ENCODE measurements around the gene MYCBPAP. TPM values are rescaled to one million over a fixed set of nuclear protein-coding genes. Genes with fewer than 3 reads are reported as not detected.

MYCBPAP gene
- total and polyA plus RNA-seq, 4 donors: 0.73 to 6.4 (median 2.8) TPM

GRCh38 chr17:50563092-50563511 is 54.9 kb downstream of the MYCBPAP start:
- Histone ChIP-seq H3K4me1 (ENCODE audit: control insufficient read depth in 5 of 5, insufficient read depth in 5 of 5, low read length in 5 of 5) (peaks cover 0 to 70% (median 28%) of the 10 kb centered on the region in 5 donors), H3K36me3 (ENCODE audit: control insufficient read depth in 4 of 4, insufficient read depth in 4 of 4, low read length in 4 of 4) (peaks cover 0 to under 1% (median 0%) of the 10 kb centered on the region in 4 donors), H3K4me3 (no peak overlapping the region), H3K27me3 (ENCODE audit: control insufficient read depth in 3 of 3, insufficient read depth in 3 of 3, low read length in 2 of 3) (peaks cover 0 to 30% (median 6%) of the 10 kb centered on the region in 3 donors), H3K9ac (ENCODE audit: insufficient read depth in 1 of 2, low read length in 2 of 2) (no peak overlapping the region), H3K27ac (ENCODE audit: low read depth in 1 of 2, low read length in 1 of 2) (no peak overlapping the region), H3K9me3 (ENCODE audit: control insufficient read depth in 4 of 4, insufficient read depth in 3 of 4, low read length in 3 of 4) (no peaks in the 10 kb centered on the region)
- WGBS, 2 donors: 60 to 62% methylated on average over 4 of the region's 4 CpGs
- DNase-seq: no peak
- TF ChIP-seq CTCF (IDR thresholded peaks at IDR 0.05; ENCODE audit: control extremely low read depth, extremely low read depth): no peak
- ATAC-seq (ENCODE audit: insufficient read depth, low FRiP score): no peak

GRCh38 chr17:50564916-50565315 is 56.7 kb downstream of the MYCBPAP start:
- Histone ChIP-seq H3K27me3 (ENCODE audit: control insufficient read depth in 3 of 3, insufficient read depth in 3 of 3, low read length in 2 of 3) (peaks cover 0 to 20% (median 6%) of the 10 kb centered on the region in 3 donors), H3K4me3 (no peak overlapping the region), H3K36me3 (ENCODE audit: control insufficient read depth in 4 of 4, insufficient read depth in 4 of 4, low read length in 4 of 4) (peaks cover 0 to 8% (median 0%) of the 10 kb centered on the region in 4 donors), H3K9me3 (ENCODE audit: control insufficient read depth in 4 of 4, insufficient read depth in 3 of 4, low read length in 3 of 4) (peaks cover 0 to 2% (median 0%) of the 10 kb centered on the region in 4 donors), H3K4me1 (ENCODE audit: control insufficient read depth in 5 of 5, insufficient read depth in 5 of 5, low read length in 5 of 5) (peaks cover 0 to 52% (median 20%) of the 10 kb centered on the region in 5 donors), H3K9ac (ENCODE audit: insufficient read depth in 1 of 2, low read length in 2 of 2) (no peak overlapping the region), H3K27ac (ENCODE audit: low read depth in 1 of 2, low read length in 1 of 2) (no peak overlapping the region)
- peak; percentile 88 to 94 (median 89) for DNase-seq
- 20 to 43% methylated on average over 19 of the region's 19 CpGs for WGBS, 2 donors
- no peak for TF ChIP-seq CTCF (IDR thresholded peaks at IDR 0.05; ENCODE audit: control extremely low read depth, extremely low read depth)
- ATAC-seq (ENCODE audit: insufficient read depth, low FRiP score): no peak

GRCh38 chr17:50565402-50566350 is 57.4 kb downstream of the MYCBPAP start:
- Histone ChIP-seq H3K27me3 (ENCODE audit: control insufficient read depth in 3 of 3, insufficient read depth in 3 of 3, low read length in 2 of 3) (peaks cover 0 to 16% (median 6%) of the 10 kb centered on the region in 3 donors), H3K9me3 (ENCODE audit: control insufficient read depth in 4 of 4, insufficient read depth in 3 of 4, low read length in 3 of 4) (peaks cover 0 to 2% (median 0%) of the 10 kb centered on the region in 4 donors), H3K27ac (ENCODE audit: low read depth in 1 of 2, low read length in 1 of 2) (no peak overlapping the region), H3K36me3 (ENCODE audit: control insufficient read depth in 4 of 4, insufficient read depth in 4 of 4, low read length in 4 of 4) (peaks cover 0 to 8% (median 0%) of the 10 kb centered on the region in 4 donors), H3K9ac (ENCODE audit: insufficient read depth in 1 of 2, low read length in 2 of 2) (peak overlapping the region in 1 of 2 donors; percentile 53), H3K4me1 (ENCODE audit: control insufficient read depth in 5 of 5, insufficient read depth in 5 of 5, low read length in 5 of 5) (peaks cover 0 to 48% (median 16%) of the 10 kb centered on the region in 5 donors), H3K4me3 (no peak overlapping the region)
- peak in 2 of 3 donors; percentile 67 to 71 for DNase-seq
- no peak for TF ChIP-seq CTCF (IDR thresholded peaks at IDR 0.05; ENCODE audit: control extremely low read depth, extremely low read depth)
- ATAC-seq (ENCODE audit: insufficient read depth, low FRiP score): no peak
- 41 to 53% methylated on average over 9 to 10 of the region's 10 CpGs for WGBS, 2 donors
